Measurements from ENCODE around the gene MAP3K6. TPM values are rescaled to one million over a fixed set of nuclear protein-coding genes. Genes with fewer than 3 reads are reported as not detected.

MAP3K6 gene
- polyA plus RNA-seq, 1 donor from 2014 or later, result 4.4 TPM

GRCh38 chr1:27350663-27351540 is 15.9 kb downstream of the MAP3K6 start:
- no peak overlapping the region for H2AFZ ChIP-seq (ENCODE audit: low read depth, low read length)
- H3K9me3 ChIP-seq (ENCODE audit: low read length), result no peaks in the 10 kb centered on the region
- H4K20me1 ChIP-seq (ENCODE audit: insufficient read depth), result no peaks in the 10 kb centered on the region
- no peak overlapping the region for H3K27ac ChIP-seq (ENCODE audit: low read length)
- H3F3A ChIP-seq (ENCODE audit: insufficient read depth, low read length, poor library complexity, severe bottlenecking), result no peaks in the 10 kb centered on the region
- H3K36me3 ChIP-seq (ENCODE audit: insufficient read depth, low read length), result no peaks in the 10 kb centered on the region
- no peak overlapping the region for H3K4me3 ChIP-seq (ENCODE audit: low read length)
- H3K79me2 ChIP-seq (replicated peaks; ENCODE audit: insufficient read depth, low read length), result no peaks in the 10 kb centered on the region
- H3K9ac ChIP-seq (ENCODE audit: low read length), result no peak overlapping the region
- H3K4me2 ChIP-seq (ENCODE audit: low read length), result no peak overlapping the region
- H3K9me2 ChIP-seq (ENCODE audit: insufficient read depth, low read length), result no peaks in the 10 kb centered on the region
- H3K27me3 ChIP-seq (ENCODE audit: insufficient read depth, low read depth, low read length), result peaks cover 31% of the 10 kb centered on the region
- TF ChIP-seq TAF1 (IDR thresholded peaks at IDR 0.05; ENCODE audit: low read depth) (no peak), RAD21 (conservative IDR thresholded peaks at IDR 0.05) (no peak), EP300 (conservative IDR thresholded peaks at IDR 0.05; ENCODE audit: poor library complexity, severe bottlenecking) (no peak), MXI1 (conservative IDR thresholded peaks at IDR 0.05; ENCODE audit: poor library complexity, severe bottlenecking) (no peak), EZH2 (IDR thresholded peaks at IDR 0.05; ENCODE audit: borderline replicate concordance, insufficient read depth, low read length, poor library complexity, severe bottlenecking) (no peak), SMC3 (conservative IDR thresholded peaks at IDR 0.05; ENCODE audit: poor library complexity) (no peak), REST (IDR thresholded peaks at IDR 0.05; ENCODE audit: borderline replicate concordance) (no peak)

- H3K27ac ChIP-seq (ENCODE audit: low read length), result no peak overlapping the region
Observed at GRCh38 chr1:27349784-27350662, 16.7 kb downstream of the MAP3K6 start.

More at GRCh38 chr1:27349784-27350662, 16.7 kb downstream of the MAP3K6 start:
- Histone ChIP-seq H3K27me3 (ENCODE audit: insufficient read depth, low read depth, low read length) (peaks cover 31% of the 10 kb centered on the region), H3K4me3 (ENCODE audit: low read length) (peak overlapping the region; percentile 63), H3F3A (ENCODE audit: insufficient read depth, low read length, poor library complexity, severe bottlenecking) (no peaks in the 10 kb centered on the region), H3K9ac (ENCODE audit: low read length) (no peak overlapping the region), H2AFZ (ENCODE audit: low read depth, low read length) (no peak overlapping the region), H3K9me3 (ENCODE audit: low read length) (no peaks in the 10 kb centered on the region), H4K20me1 (ENCODE audit: insufficient read depth) (no peaks in the 10 kb centered on the region), H3K79me2 (replicated peaks; ENCODE audit: insufficient read depth, low read length) (no peaks in the 10 kb centered on the region), H3K9me2 (ENCODE audit: insufficient read depth, low read length) (no peaks in the 10 kb centered on the region), H3K36me3 (ENCODE audit: insufficient read depth, low read length) (no peaks in the 10 kb centered on the region), H3K4me2 (ENCODE audit: low read length) (no peak overlapping the region)
- TF ChIP-seq SMC3 (conservative IDR thresholded peaks at IDR 0.05; ENCODE audit: poor library complexity) (no peak), RAD21 (conservative IDR thresholded peaks at IDR 0.05) (no peak), TAF1 (IDR thresholded peaks at IDR 0.05; ENCODE audit: low read depth) (no peak), EZH2 (IDR thresholded peaks at IDR 0.05; ENCODE audit: borderline replicate concordance, insufficient read depth, low read length, poor library complexity, severe bottlenecking) (no peak), POLR2AphosphoS5 (IDR thresholded peaks at IDR 0.05) (peak; percentile 11), CTCF (IDR thresholded peaks at IDR 0.05; ENCODE audit: poor library complexity, severe bottlenecking) (no peak), MXI1 (conservative IDR thresholded peaks at IDR 0.05; ENCODE audit: poor library complexity, severe bottlenecking) (peak; percentile 17), REST (IDR thresholded peaks at IDR 0.05; ENCODE audit: borderline replicate concordance) (no peak), EP300 (conservative IDR thresholded peaks at IDR 0.05; ENCODE audit: poor library complexity, severe bottlenecking) (no peak)

Data from neural cell (in vitro differentiated cells).